ENCODE data around the gene RIPOR3. TPM values are rescaled to one million over a fixed set of nuclear protein-coding genes. Genes with fewer than 3 reads are reported as not detected.

The RIPOR3 gene
- polyA plus RNA-seq, 2 of the 4 experiments (the other 2 are of a cell fraction) = 0.03 to 0.06 TPM

GRCh38 chr20:50575865-50576720, 115.2 kb downstream of the RIPOR3 start (continued):
- TF ChIP-seq MAX (IDR thresholded peaks at IDR 0.05) = no peak

- TF ChIP-seq HEYL (CRISPR knock-in tag; IDR thresholded peaks at IDR 0.05) (no peak), SMC3 (IDR thresholded peaks at IDR 0.05) (no peak), CBX2 (IDR thresholded peaks at IDR 0.05; ENCODE audit: borderline replicate concordance, low read depth) (no peak), GATA3 (IDR thresholded peaks at IDR 0.05; ENCODE audit: borderline replicate concordance) (no peak), MAFK (IDR thresholded peaks at IDR 0.05; ENCODE audit: partially characterized antibody) (no peak), ESRRA (IDR thresholded peaks at IDR 0.05; ENCODE audit: borderline replicate concordance, low read length) (no peak), JUN (IDR thresholded peaks at IDR 0.05) (no peak), ZC3H11A (IDR thresholded peaks at IDR 0.05) (no peak), CBX8 (IDR thresholded peaks at IDR 0.05) (no peak), EHF (CRISPR knock-in tag; IDR thresholded peaks at IDR 0.05) (no peak), RFX5 (IDR thresholded peaks at IDR 0.05) (no peak), ELK1 (IDR thresholded peaks at IDR 0.05; ENCODE audit: low read depth, low read length) (no peak), FOXS1 (CRISPR knock-in tag; IDR thresholded peaks at IDR 0.05) (no peak), NPAS2 (CRISPR knock-in tag; IDR thresholded peaks at IDR 0.05; ENCODE audit: borderline replicate concordance) (no peak), SREBF2 (IDR thresholded peaks at IDR 0.05) (no peak), FOSL2 (IDR thresholded peaks at IDR 0.05) (no peak), FOSL2 (CRISPR knock-in tag; IDR thresholded peaks at IDR 0.05) (no peak), BCL3 (IDR thresholded peaks at IDR 0.05) (no peak)
- no peak overlapping the region for H3K27ac ChIP-seq
- H3K9me3 ChIP-seq = no peaks in the 10 kb centered on the region
- DNase-seq (ENCODE audit: low read depth in 1 of 2, low spot score in 1 of 2) (no peak), ATAC-seq (no peak), FAIRE-seq (no peak)
- ChIA-PET POLR2A (no interaction called here), CTCF (interaction anchor here (0.5 to 14.7 kb wide), 16 partner anchors 12 to 596 kb away, joined by 3 to 268 read pairs (median 6); partner anchors contain the start of genes BCAS4, CEBPB and PTPN1)
- no peak overlapping the region for H3K4me3 ChIP-seq
- H3K4me1 ChIP-seq = peaks cover 11% of the 10 kb centered on the region; the same call in 1 of the 3 replicates
- H3K4me2 ChIP-seq = no peak overlapping the region
- 90% methylated on average over 5 of the region's 5 CpGs for WGBS (ENCODE audit: missing lambda C conversion rate)
Measured at GRCh38 chr20:50574586-50574985, 116.8 kb downstream of the RIPOR3 start.

- no peak for FAIRE-seq
- Histone ChIP-seq H3K4me2 (no peak overlapping the region), H3K4me3 (no peak overlapping the region), H3K4me1 (peaks cover 11% of the 10 kb centered on the region; the same call in 1 of the 3 replicates), H3K27ac (no peak overlapping the region), H3K9me3 (no peaks in the 10 kb centered on the region)
- no peak for ATAC-seq
- WGBS (ENCODE audit: missing lambda C conversion rate) = 86% methylated on average over 9 of the region's 9 CpGs
- TF ChIP-seq CBX8 (IDR thresholded peaks at IDR 0.05) (no peak), ZFP36 (IDR thresholded peaks at IDR 0.05; ENCODE audit: borderline replicate concordance, partially characterized antibody) (no peak), CTCF (IDR thresholded peaks at IDR 0.05) (no peak), E2F6 (IDR thresholded peaks at IDR 0.05; ENCODE audit: borderline replicate concordance, low read depth) (no peak), MAX (IDR thresholded peaks at IDR 0.05) (no peak), GATA3 (IDR thresholded peaks at IDR 0.05; ENCODE audit: borderline replicate concordance) (no peak), ZSCAN20 (CRISPR knock-in tag; IDR thresholded peaks at IDR 0.05) (no peak), NFE2L2 (conservative IDR thresholded peaks at IDR 0.05; ENCODE audit: low read length) (no peak), HES2 (IDR thresholded peaks at IDR 0.05) (no peak), BCL3 (IDR thresholded peaks at IDR 0.05) (no peak), PHF8 (IDR thresholded peaks at IDR 0.05; ENCODE audit: borderline replicate concordance, low read depth) (no peak)
- ChIA-PET CTCF (interaction anchor here (0.5 to 14.7 kb wide), 10 partner anchors 12 to 595 kb away, joined by 3 to 268 read pairs (median 22); partner anchors contain the start of genes BCAS4, CEBPB and PTPN1), POLR2A (no interaction called here)
- no peak for DNase-seq (ENCODE audit: low read depth in 1 of 2, low spot score in 1 of 2)
Measured at GRCh38 chr20:50574108-50574507, 117.2 kb downstream of the RIPOR3 start.
